ENCODE results near the gene STPG1.

The STPG1 gene

GRCh38 chr1:24337455-24337854 lies 76.1 kb downstream of the STPG1 start:
- DNase-seq: no peak

- peak; percentile 11 for DNase-seq
Observed at GRCh38 chr1:24336075-24336474, 77.5 kb downstream of the STPG1 start.

- DNase-seq: no peak
Observed at GRCh38 chr1:24331961-24332673, 81.5 kb downstream of the STPG1 start.

GRCh38 chr1:24329797-24330543 lies 83.6 kb downstream of the STPG1 start:
- no peak for DNase-seq

- DNase-seq: no peak
Observed at GRCh38 chr1:24329331-24329730, 84.3 kb downstream of the STPG1 start.

- DNase-seq: no peak
Observed at GRCh38 chr1:24327891-24328290, 85.7 kb downstream of the STPG1 start.

- no peak for DNase-seq
Observed at GRCh38 chr1:24327486-24327885, 86.1 kb downstream of the STPG1 start.

- DNase-seq: no peak
Observed at GRCh38 chr1:24325587-24326449, 87.8 kb downstream of the STPG1 start.

- DNase-seq: no peak
Observed at GRCh38 chr1:24324903-24325302, 88.7 kb downstream of the STPG1 start.

GRCh38 chr1:24323281-24323680 lies 90.3 kb downstream of the STPG1 start:
- DNase-seq: no peak

- DNase-seq: no peak
Observed at GRCh38 chr1:24322470-24323177, 91.0 kb downstream of the STPG1 start.

- no peak for DNase-seq
Observed at GRCh38 chr1:24321697-24322469, 91.7 kb downstream of the STPG1 start.

GRCh38 chr1:24321126-24321525 lies 92.5 kb downstream of the STPG1 start:
- DNase-seq: no peak

- no peak for DNase-seq
Observed at GRCh38 chr1:24319962-24320361, 93.6 kb downstream of the STPG1 start.

- peak; percentile 90 for DNase-seq
Observed at GRCh38 chr1:24319312-24319863, 94.2 kb downstream of the STPG1 start, which contains the start of gene GRHL3. Gene GRHL3 (plus strand): TSS chr1:24319357. CDS start chr1:24319552, 195 bp downstream.

- no peak for DNase-seq
Observed at GRCh38 chr1:24318615-24319311, 94.8 kb downstream of the STPG1 start.

- DNase-seq: no peak
Observed at GRCh38 chr1:24317956-24318614, 95.5 kb downstream of the STPG1 start.

GRCh38 chr1:24317081-24317480 lies 96.5 kb downstream of the STPG1 start:
- DNase-seq: peak; percentile 26

- DNase-seq: peak; percentile 21
Observed at GRCh38 chr1:24316645-24317044, 96.9 kb downstream of the STPG1 start.

- peak; percentile 24 for DNase-seq
Observed at GRCh38 chr1:24315391-24315790, 98.2 kb downstream of the STPG1 start.

Data from NCI-H2171 treated with DMSO at 0.1 percent for 48 hours (cell line).